Left lung (tissue), 10 donors: ENCODE measurements around the gene PRLHR. TPM values are rescaled to one million over a fixed set of nuclear protein-coding genes. Genes with fewer than 3 reads are reported as not detected.

Source experiments
- ATAC-seq: fragments of 200-7000 bp; cut with Tn5 transposase; one replicate; pipeline ENCODE4 v1.9.1; 2020; ENCODE audit warnings: moderate library complexity
- DNase-seq, 4 donors: peaks; one replicate each; pipeline ENCODE4 v3.0.0-alpha.2; 2013 to 2020
- H3K27ac ChIP-seq, 2 donors: fragments of 200-600 bp; sonication (generic) in 1 of 2; one replicate each; pipeline versions ENCODE4 v1.5.0 to v1.8.0; 2020 to 2021
- H3K27me3 ChIP-seq, 2 donors: fragments of 200-600 bp; sonication (generic) in 1 of 2; one replicate each; pipeline versions ENCODE4 v1.5.0 to v1.8.0; 2020 to 2021
- H3K36me3 ChIP-seq, 2 donors: fragments of 200-600 bp; sonication (generic) in 1 of 2; one replicate each; pipeline versions ENCODE4 v1.5.0 to v1.8.0; 2020 to 2021
- H3K4me1 ChIP-seq, 2 donors: fragments of 200-600 bp; one replicate each; pipeline ENCODE4 v1.8.0; 2021
- H3K4me3 ChIP-seq, 2 donors: fragments of 200-600 bp; sonication (generic) in 1 of 2; one replicate each; pipeline versions ENCODE4 v1.5.0 to v1.8.0; 2020 to 2021; ENCODE audit warnings: mild to moderate bottlenecking in 1 of 2
- H3K9me3 ChIP-seq, 2 donors: fragments of 200-600 bp; sonication (generic) in 1 of 2; one replicate each; pipeline versions ENCODE4 v1.5.0 to v1.8.0; 2020 to 2021
- intact Hi-C, 2 donors: fragments of 100-400 bp; cut with DNase I; formaldehyde crosslinking; loops; one replicate each; pipeline versions ENCODE4 v1.11.2 to v1.14.2; 2022
- polyA plus RNA-seq, 6 donors: library from polyadenylated mRNA; unstranded; fragments of 120-200 nt; gene quantifications; one replicate each; pipeline ENCODE4 v1.2.1, GENCODE V29; 2013; ENCODE audit not compliant: insufficient read length in 6 of 6
- total RNA-seq, 2 donors: library from RNA; stranded (reverse); fragmentation: NEBNext Ultra II Directional; extraction: Animal tissue kit (Norgen Biotek cat#: 25700); gene quantifications; one replicate each; pipeline ENCODE4 v1.2.1, GENCODE V29; 2021
- TF ChIP-seq, protein P1 (sequence below), 2 donors: fragments of 200-600 bp; sonication (generic) in 1 of 2; IDR thresholded peaks; one replicate each; pipeline versions ENCODE4 v1.5.0 to v1.8.0; 2021; ENCODE audit warnings: antibody characterized with exemption in 2 of 2
- donor health status: DM: no; HTN: yes; CAD: no.
- donor health status: DM: no; HTN: no; CAD: no.

Gene PRLHR
- total and polyA plus RNA-seq, 8 donors: 0.03 to 0.08 (median 0.04) TPM; not detected in 2

DNA sequence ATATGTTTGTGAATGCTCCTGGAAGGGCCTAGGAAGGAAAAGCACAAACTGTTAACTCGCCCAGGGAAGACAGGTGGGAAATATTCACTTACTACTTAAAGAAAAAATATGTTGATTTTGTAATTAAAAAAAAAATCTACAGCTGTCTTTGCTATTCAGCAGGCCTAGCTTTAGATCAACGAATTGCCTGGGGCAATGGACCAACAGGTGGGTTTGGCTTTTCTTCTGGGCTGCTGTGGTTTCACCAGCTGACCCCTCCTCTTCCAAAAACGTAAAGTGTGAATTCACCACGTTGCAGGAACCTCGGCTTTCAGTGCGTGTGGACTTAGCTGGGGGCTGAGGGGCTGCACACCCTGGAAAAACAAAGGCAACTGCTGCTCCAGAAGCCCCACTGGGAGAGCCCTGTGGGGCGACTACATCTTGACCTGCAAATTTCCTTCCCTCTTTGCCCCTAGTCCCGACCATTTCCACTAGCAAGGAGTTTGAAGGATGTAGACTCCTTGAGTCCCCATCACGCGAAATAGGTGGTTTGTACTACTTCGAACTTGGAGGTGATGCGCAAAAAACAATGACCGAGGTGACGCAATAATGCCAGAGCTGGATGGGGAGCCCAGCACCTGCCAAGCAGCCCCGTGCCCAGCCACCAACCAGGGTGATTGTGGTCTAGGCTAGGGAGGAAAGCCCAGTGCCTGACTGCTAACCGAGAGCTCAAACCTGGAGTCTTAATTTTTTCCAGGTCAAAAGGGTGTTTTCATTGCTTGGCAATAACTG lies 7.4 kb downstream of the PRLHR start:
- H3K36me3 ChIP-seq: no peaks in the 10 kb centered on the region
- intact Hi-C loops: no loop called here
- DNase-seq (no peak), ATAC-seq (no peak)
- no peak overlapping the region for H3K4me3 ChIP-seq
- H3K4me1 ChIP-seq: no peaks in the 10 kb centered on the region
- peaks cover 0 to 32% of the 10 kb centered on the region in 2 donors for H3K27me3 ChIP-seq
- H3K27ac ChIP-seq: no peak overlapping the region
- TF ChIP-seq, protein P1, sequence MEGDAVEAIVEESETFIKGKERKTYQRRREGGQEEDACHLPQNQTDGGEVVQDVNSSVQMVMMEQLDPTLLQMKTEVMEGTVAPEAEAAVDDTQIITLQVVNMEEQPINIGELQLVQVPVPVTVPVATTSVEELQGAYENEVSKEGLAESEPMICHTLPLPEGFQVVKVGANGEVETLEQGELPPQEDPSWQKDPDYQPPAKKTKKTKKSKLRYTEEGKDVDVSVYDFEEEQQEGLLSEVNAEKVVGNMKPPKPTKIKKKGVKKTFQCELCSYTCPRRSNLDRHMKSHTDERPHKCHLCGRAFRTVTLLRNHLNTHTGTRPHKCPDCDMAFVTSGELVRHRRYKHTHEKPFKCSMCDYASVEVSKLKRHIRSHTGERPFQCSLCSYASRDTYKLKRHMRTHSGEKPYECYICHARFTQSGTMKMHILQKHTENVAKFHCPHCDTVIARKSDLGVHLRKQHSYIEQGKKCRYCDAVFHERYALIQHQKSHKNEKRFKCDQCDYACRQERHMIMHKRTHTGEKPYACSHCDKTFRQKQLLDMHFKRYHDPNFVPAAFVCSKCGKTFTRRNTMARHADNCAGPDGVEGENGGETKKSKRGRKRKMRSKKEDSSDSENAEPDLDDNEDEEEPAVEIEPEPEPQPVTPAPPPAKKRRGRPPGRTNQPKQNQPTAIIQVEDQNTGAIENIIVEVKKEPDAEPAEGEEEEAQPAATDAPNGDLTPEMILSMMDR (IDR thresholded peaks at IDR 0.05): no peak
- H3K9me3 ChIP-seq: no peaks in the 10 kb centered on the region

DNA sequence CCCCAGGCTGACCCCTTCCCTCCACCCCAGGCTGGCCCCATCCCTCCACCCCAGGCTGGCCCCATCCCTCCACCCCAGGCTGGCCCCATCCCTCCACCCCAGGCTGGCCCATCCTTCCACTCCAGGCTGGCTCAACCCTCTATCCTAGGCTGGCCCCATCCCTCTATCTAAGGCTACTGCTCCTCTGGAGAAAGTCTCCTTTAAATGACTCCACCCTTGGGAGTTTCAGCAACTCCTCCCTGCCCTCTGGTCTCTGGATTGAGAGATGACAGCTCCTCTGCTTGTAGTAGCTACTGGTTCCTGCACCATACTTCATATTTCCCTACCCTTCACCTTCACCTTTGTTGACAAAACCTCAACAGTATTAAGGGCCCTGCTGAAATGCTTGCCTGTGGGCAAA lies 8.5 kb downstream of the PRLHR start:
- Histone ChIP-seq H3K4me1 (no peaks in the 10 kb centered on the region), H3K27me3 (peaks cover 0 to 21% of the 10 kb centered on the region in 2 donors), H3K36me3 (no peaks in the 10 kb centered on the region), H3K4me3 (no peak overlapping the region), H3K27ac (no peak overlapping the region), H3K9me3 (no peaks in the 10 kb centered on the region)
- DNase-seq (no peak), ATAC-seq (no peak)
- TF ChIP-seq, protein P1 (IDR thresholded peaks at IDR 0.05): no peak
- intact Hi-C loops: no loop called here

DNA sequence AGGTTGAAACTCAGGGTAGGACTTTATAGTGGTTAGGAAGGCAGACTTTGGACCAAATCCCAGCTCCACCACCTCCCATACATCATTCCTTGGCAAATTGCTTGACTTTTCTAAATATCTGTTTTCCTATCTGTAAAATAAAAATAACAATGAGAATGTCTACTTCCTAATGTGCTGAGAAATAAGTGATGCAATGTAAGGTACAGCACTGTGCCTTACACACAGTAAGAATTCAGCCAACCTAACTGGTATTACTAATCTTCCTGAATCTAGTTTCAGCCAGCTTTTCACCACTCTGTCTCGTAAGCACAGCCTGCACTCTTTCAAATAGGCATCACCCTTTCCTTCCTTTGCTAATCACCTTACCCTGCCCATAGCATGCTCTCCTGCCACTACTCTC lies 9.7 kb downstream of the PRLHR start:
- intact Hi-C loops: no loop called here
- H3K4me3 ChIP-seq: no peak overlapping the region
- no peak for DNase-seq
- H3K9me3 ChIP-seq: no peaks in the 10 kb centered on the region
- no peaks in the 10 kb centered on the region for H3K4me1 ChIP-seq
- ATAC-seq: no peak
- H3K27ac ChIP-seq: no peak overlapping the region
- no peaks in the 10 kb centered on the region for H3K36me3 ChIP-seq
- peaks cover 0 to 17% of the 10 kb centered on the region in 2 donors for H3K27me3 ChIP-seq
- TF ChIP-seq, protein P1 (IDR thresholded peaks at IDR 0.05): no peak

DNA sequence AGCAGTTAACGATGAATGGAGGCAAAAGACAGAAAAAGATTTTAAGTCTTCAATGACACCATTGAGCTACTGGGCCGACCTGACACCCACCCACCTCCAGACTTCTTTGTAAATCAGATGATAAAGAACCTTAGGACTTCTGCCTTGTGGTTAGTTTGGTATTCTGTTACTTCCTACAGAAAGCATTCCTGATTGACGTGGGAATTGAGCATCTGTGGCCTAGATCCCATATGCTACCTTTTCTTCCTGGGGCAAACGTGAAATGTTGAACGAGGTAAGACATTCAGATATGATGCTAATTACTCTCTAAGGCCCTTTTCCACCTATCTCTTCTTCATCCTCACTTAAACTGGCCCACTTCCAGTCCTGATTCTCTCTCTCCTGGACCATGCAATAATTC lies 10.2 kb downstream of the PRLHR start:
- H3K36me3 ChIP-seq: no peaks in the 10 kb centered on the region
- ATAC-seq (no peak), DNase-seq (no peak)
- H3K27ac ChIP-seq: no peak overlapping the region
- intact Hi-C loops: no loop called here
- TF ChIP-seq, protein P1 (IDR thresholded peaks at IDR 0.05): no peak
- no peak overlapping the region for H3K4me3 ChIP-seq
- no peaks in the 10 kb centered on the region for H3K9me3 ChIP-seq
- H3K4me1 ChIP-seq: no peaks in the 10 kb centered on the region
- peaks cover 0 to 17% of the 10 kb centered on the region in 2 donors for H3K27me3 ChIP-seq

DNA sequence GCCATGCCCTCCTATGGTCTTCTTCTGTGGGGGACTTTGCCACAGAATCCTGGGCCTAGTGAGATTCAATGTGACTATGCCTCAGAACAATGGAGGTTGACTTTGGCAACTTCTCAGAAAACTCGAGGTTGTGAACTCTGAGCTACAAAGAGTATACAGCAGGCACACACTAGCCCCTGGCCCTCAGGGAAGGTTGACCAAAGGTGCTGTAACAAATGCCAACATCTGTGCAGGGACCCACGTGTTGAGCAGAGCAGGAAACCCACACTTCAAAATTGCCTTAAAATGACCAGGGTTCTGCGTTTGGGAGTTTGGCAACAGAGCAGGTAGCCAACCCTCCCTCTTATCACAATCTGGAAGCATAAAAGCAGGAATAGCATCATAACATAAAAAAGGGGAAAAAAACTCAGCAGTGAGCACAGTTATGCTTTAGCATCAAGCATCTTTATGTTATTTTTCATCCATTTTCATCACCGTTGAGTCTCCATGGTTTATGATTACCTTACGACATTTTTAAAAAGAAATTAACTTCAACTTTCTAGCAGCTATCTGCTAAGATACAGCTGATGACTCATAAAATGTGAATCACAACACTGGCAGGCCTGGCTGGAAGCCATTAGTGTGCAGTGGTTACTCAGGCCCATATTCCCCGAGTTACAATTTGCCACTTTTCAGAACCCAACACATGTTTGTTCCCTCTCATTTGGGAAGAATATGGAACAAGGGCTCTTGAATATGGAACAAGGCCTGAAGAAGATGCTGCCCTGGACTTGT lies 11.1 kb downstream of the PRLHR start:
- TF ChIP-seq, protein P1 (IDR thresholded peaks at IDR 0.05): no peak
- H3K27me3 ChIP-seq: peaks cover 0 to 17% of the 10 kb centered on the region in 2 donors
- no peak for DNase-seq
- intact Hi-C loops: no loop called here
- no peaks in the 10 kb centered on the region for H3K36me3 ChIP-seq
- no peaks in the 10 kb centered on the region for H3K9me3 ChIP-seq
- H3K4me1 ChIP-seq: no peaks in the 10 kb centered on the region
- no peak overlapping the region for H3K4me3 ChIP-seq
- H3K27ac ChIP-seq: no peak overlapping the region
- ATAC-seq: no peak
